HepG2 (cell line): ENCODE results near the gene MARCHF9. TPM values are rescaled to one million over a fixed set of nuclear protein-coding genes. Genes with fewer than 3 reads are reported as not detected.
A peak's percentile ranks its signal among the peaks of the same experiment; 100 is the strongest.

Experiments
- ATAC-seq: fragments of 200-7000 bp; cut with Tn5 transposase; 3 replicates; pipeline ENCODE4 v1.9.1; 2020; ENCODE audit warnings: mild to moderate bottlenecking, moderate library complexity
- BruUV-seq: library from RNA; stranded (reverse); fragments of 400-500 nt; replicated peaks from 2 replicates; lab custom pipeline; 2021; lab: Mats Ljungman, UMichigan
- CTCF ChIA-PET: fragments of 300-600 bp; formaldehyde crosslinking; extraction: SDS; loops from one replicate; lab custom pipeline; 2021; ENCODE audit warnings: low total read pairs, inconsistent platforms, low intra/inter-chr PET ratio; lab: Yijun Ruan, JAX
- POLR2A ChIA-PET: fragments of 350-600 bp; sonication (Branson Sonifier 250); formaldehyde crosslinking; loops from one replicate; lab custom pipeline; 2020; ENCODE audit warnings: antibody characterized with exemption, inconsistent platforms; lab: Yijun Ruan, JAX
- DNase-seq: peaks from one replicate; pipeline ENCODE4 v3.0.0-alpha.2; 2015; ENCODE audit warnings: low spot score
- FAIRE-seq: peaks from 3 replicates; lab custom pipeline; 2011; peaks lifted over from hg19 to GRCh38; lab: Jason Lieb, UNC
- H2AFZ ChIP-seq: one replicate; pipeline ENCODE4 v1.6.1; 2011; ENCODE audit warnings: low read length, inconsistent platforms
- H3K27ac ChIP-seq: fragments of 300-600 bp; 3 replicates; pipeline ENCODE4 v1.8.0; 2011; ENCODE audit warnings: mixed run types, mild to moderate bottlenecking, mixed read lengths, low read length, inconsistent platforms; ENCODE audit not compliant: insufficient read depth; ENCODE audit errors: extremely low read length
- H3K27me3 ChIP-seq, 2 experiments: fragments of 200-600 bp in 1 of 2; 2 replicates in 1 of 2; 3 replicates in 1 of 2; pipeline versions ENCODE4 v1.6.0 to v1.8.0; 2011; ENCODE audit warnings: low read length in 2 of 2, mild to moderate bottlenecking in 2 of 2, moderate library complexity in 2 of 2, inconsistent platforms in 1 of 2; ENCODE audit not compliant: insufficient read depth in 2 of 2, control insufficient read depth in 1 of 2
- H3K36me3 ChIP-seq, 2 experiments: fragments of 200-600 bp in 1 of 2; replicated peaks in 1 of 2; 2 replicates in 1 of 2; 3 replicates in 1 of 2; pipeline versions ENCODE4 v1.5.1 to v1.8.0; 2011; ENCODE audit warnings: low read length in 2 of 2, inconsistent platforms in 1 of 2; ENCODE audit not compliant: insufficient read depth in 2 of 2, control insufficient read depth in 1 of 2
- H3K4me1 ChIP-seq: 2 replicates; pipeline ENCODE4 v1.5.1; 2012; ENCODE audit warnings: low read length, inconsistent platforms; ENCODE audit not compliant: insufficient read depth
- H3K4me2 ChIP-seq: 2 replicates; pipeline ENCODE4 v1.6.0; 2011; ENCODE audit warnings: low read depth, low read length, inconsistent platforms
- H3K4me3 ChIP-seq, 3 experiments: fragments of 200-600 bp in 1 of 3; sonication (generic), shearing (Covaris generic) in 1 of 3; replicated peaks in 1 of 3; 2 replicates each; pipeline ENCODE4 v1.5.1; 2011 to 2016; ENCODE audit warnings: low read length in 3 of 3, inconsistent platforms in 2 of 3, low read depth in 2 of 3, mild to moderate bottlenecking in 2 of 3, control low read depth in 1 of 3, mixed read lengths in 1 of 3; ENCODE audit not compliant: insufficient read depth in 1 of 3
- H3K79me2 ChIP-seq: one replicate; pipeline ENCODE4 v1.6.1; 2011; ENCODE audit warnings: low read length, inconsistent platforms; ENCODE audit not compliant: insufficient read depth
- H3K9ac ChIP-seq: 2 replicates; pipeline ENCODE4 v1.6.0; 2011; ENCODE audit warnings: mild to moderate bottlenecking, low read depth, low read length, inconsistent platforms; ENCODE audit not compliant: insufficient read depth
- H3K9me3 ChIP-seq: 2 replicates; pipeline ENCODE4 v1.5.1; 2012; ENCODE audit warnings: mild to moderate bottlenecking, low read length
- H4K20me1 ChIP-seq: 2 replicates; pipeline ENCODE4 v1.6.0; 2011; ENCODE audit warnings: inconsistent platforms, mild to moderate bottlenecking, low read length, moderate library complexity; ENCODE audit not compliant: insufficient read depth
- CENPT ChIP-seq: sonication (generic); formaldehyde crosslinking; IDR thresholded peaks from 2 replicates; pipeline ENCODE4 v1.8.0; 2022; ENCODE audit warnings: low read depth, mild to moderate bottlenecking, moderate library complexity, missing genetic modification reagents
- CREB3 ChIP-seq: sonication (generic); formaldehyde crosslinking; IDR thresholded peaks from 2 replicates; pipeline ENCODE4 v1.5.0; 2020; ENCODE audit warnings: missing genetic modification reagents
- ESRRA ChIP-seq: sonication (generic); formaldehyde crosslinking; IDR thresholded peaks from 2 replicates; pipeline ENCODE4 v1.5.1; 2020; ENCODE audit warnings: mild to moderate bottlenecking, low read depth, missing genetic modification reagents
- HOXD1 ChIP-seq: sonication (generic); formaldehyde crosslinking; IDR thresholded peaks from 2 replicates; pipeline ENCODE4 v1.5.0; 2020; ENCODE audit warnings: missing genetic modification reagents
- KLF16 ChIP-seq, 2 experiments: sonication (generic) in 1 of 2; formaldehyde crosslinking in 1 of 2; IDR thresholded peaks; 2 replicates each; pipeline versions ENCODE4 v1.6.1 to v1.8.0; 2016 to 2023; ENCODE audit warnings: missing genetic modification reagents in 2 of 2, missing compliant biosample characterization in 1 of 2
- PHB2 ChIP-seq: fragments of 450-650 bp; IDR thresholded peaks from 2 replicates; pipeline ENCODE4 v1.6.1; 2018; ENCODE audit not compliant: partially characterized antibody
- PHF21A ChIP-seq: sonication (generic); formaldehyde crosslinking; IDR thresholded peaks from 2 replicates; pipeline ENCODE4 v1.5.0; 2020; ENCODE audit warnings: mild to moderate bottlenecking, missing genetic modification reagents
- ZNF367 ChIP-seq: sonication (generic); formaldehyde crosslinking; IDR thresholded peaks from 2 replicates; pipeline ENCODE4 v1.4.0; 2020; ENCODE audit warnings: missing genetic modification reagents, borderline replicate concordance
- WGBS: methylation state at CpG from one replicate; pipeline ENCODE4 v1.1.6; 2017; ENCODE audit warnings: low lambda C conversion rate; 5-methylcytosine and 5-hydroxymethylcytosine counted together
- in situ Hi-C: cut with HindIII; loops from 2 replicates; pipeline ENCODE4 v1.10.0; 2017; ENCODE audit warnings: low pct_unique_long_range_greater_than_20kb; ENCODE audit not compliant: extremely low pct_ligation_motif_present
- intact Hi-C: fragments of 100-400 bp; cut with micrococcal nuclease; formaldehyde crosslinking; loops from one replicate; pipeline ENCODE4 v1.10.0; 2022; ENCODE audit not compliant: unreplicated experiment
- polyA plus RNA-seq, 8 experiments: library from polyadenylated mRNA; depleted of rRNA in 3 of 8; stranded (reverse) in 7 of 8; unstranded in 1 of 8; fragments of >200 nt; fragmentation: Illumina TruSeq in 4 of 8; extraction: Trizol in 4 of 8; gene quantifications; 2 replicates each; pipeline versions ENCODE4 v1.2.1 to v1.2.3, GENCODE V29; 2011 to 2016; ENCODE audit warnings: low read depth in 4 of 8, missing spikeins in 1 of 8, mixed read lengths in 1 of 8; ENCODE audit not compliant: insufficient read depth in 1 of 8
- total RNA-seq, 5 experiments: library from RNA; depleted of rRNA; stranded (reverse); fragments of >200 nt; fragmentation: Illumina TruSeq; extraction: Trizol; gene quantifications; 2 replicates each; pipeline ENCODE4 v1.2.3, GENCODE V29; 2016; ENCODE audit warnings: low read depth in 1 of 5
- TF ChIP-seq, protein P1 (sequence below): sonication (generic); formaldehyde crosslinking; IDR thresholded peaks from 2 replicates; pipeline ENCODE4 v1.8.0; 2022; ENCODE audit warnings: mild to moderate bottlenecking, missing genetic modification reagents, borderline replicate concordance

MARCHF9 gene
- total and polyA plus RNA-seq, 2 of the 13 experiments (the other 11 are each of a cell fraction or from before 2014, with no cell fraction given), result 5.7 to 9.6 TPM

DNA sequence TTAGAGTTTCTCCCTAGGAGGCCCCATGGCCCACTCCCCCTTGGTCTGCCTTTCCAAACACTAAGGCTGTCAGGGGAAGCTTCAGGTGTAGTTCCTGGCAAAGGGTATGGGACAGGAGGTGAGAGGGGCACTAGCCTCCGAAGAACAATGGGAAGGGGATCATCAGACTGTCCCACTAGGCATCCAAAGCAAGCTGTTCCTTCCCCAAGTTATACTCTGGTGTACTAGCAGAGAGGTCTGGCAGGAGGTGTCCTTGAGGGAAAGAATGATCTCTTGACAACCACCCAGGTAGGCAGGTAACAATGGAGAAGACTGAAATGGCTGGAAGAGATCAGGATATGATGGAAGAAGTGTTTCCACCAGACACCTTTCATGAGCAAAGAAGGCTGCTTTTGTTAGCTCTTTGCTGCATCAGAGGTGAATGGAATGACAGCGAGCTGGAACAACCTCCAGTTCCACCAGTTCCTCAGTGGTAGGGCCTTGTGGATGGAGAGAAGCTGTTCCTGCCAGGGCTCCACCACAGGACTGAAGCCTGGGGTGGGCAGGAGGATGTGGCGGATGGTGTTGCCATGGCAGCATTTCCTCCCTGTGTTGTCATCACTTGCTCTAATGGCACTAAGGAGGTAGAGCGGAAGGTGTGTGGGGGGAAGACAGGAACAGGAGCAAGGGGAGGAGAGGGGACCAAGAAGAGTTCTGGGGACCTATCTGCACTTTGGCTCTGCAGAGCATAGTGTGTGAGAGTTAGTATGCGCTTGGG is 14.1 kb upstream of the MARCHF9 start (continued):
- TF ChIP-seq PHF21A (CRISPR knock-in tag) (no peak), PHB2 (no peak), ESRRA (CRISPR knock-in tag) (no peak), HOXD1 (CRISPR knock-in tag) (no peak), CREB3 (CRISPR knock-in tag) (no peak)

DNA sequence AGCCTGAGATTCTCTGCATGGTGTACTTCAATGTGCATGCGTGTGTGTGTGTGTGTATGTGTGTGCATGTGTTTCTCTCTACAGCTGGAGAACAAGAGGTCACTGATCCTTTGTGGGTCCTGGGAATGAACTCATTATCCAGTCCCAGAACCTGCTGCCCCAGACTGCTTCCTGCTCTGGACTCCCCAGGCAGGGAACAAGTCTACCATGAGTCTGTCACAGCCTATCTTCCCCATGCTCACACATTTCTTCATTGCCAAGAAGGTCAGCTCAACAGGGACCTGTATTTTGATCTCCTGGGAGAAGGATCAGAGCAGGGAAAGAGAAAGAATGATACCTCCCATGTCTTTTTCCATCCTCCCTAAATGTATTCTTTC is 13.5 kb upstream of the MARCHF9 start:
- H3K4me2 ChIP-seq, result peak overlapping the region; percentile 54
- peaks cover 9 to 41% of the 10 kb centered on the region in 2 experiments; a peak in 4 of 5 replicates for H3K27me3 ChIP-seq
- no TSS peak for BruUV-seq
- WGBS, result no CpG with 5 or more reads among the region's 1 CpG
- in situ Hi-C loops (no loop called here), intact Hi-C loops (no loop called here)
- no peak for DNase-seq
- no peak for FAIRE-seq
- H3K9me3 ChIP-seq, result no peaks in the 10 kb centered on the region
- H3K4me3 ChIP-seq, result no peak overlapping the region
- TF ChIP-seq ZNF367 (CRISPR knock-in tag), result no peak
- no peak for TF ChIP-seq CENPT (CRISPR knock-in tag)
- no peak for TF ChIP-seq KLF16 (CRISPR knock-in tag; IDR thresholded peaks at IDR 0.05)
- TF ChIP-seq, protein P1, sequence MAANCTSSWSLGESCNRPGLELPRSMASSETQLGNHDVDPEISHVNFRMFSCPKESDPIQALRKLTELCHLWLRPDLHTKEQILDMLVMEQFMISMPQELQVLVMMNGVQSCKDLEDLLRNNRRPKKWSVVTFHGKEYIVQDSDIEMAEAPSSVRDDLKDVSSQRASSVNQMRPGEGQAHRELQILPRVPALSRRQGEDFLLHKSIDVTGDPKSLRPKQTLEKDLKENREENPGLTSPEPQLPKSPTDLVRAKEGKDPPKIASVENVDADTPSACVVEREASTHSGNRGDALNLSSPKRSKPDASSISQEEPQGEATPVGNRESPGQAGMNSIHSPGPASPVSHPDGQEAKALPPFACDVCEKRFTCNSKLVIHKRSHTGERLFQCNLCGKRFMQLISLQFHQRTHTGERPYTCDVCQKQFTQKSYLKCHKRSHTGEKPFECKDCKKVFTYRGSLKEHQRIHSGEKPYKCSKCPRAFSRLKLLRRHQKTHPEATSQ (CRISPR knock-in tag), result no peak
- H3K79me2 ChIP-seq, result peaks cover 10% of the 10 kb centered on the region
- H3K4me1 ChIP-seq, result peaks cover 57% of the 10 kb centered on the region
- H3K9ac ChIP-seq, result no peak overlapping the region
- POLR2A ChIA-PET, result no interaction called here
- ATAC-seq, result no peak
- CTCF ChIA-PET, result no interaction called here
- H3K27ac ChIP-seq, result no peak overlapping the region
- H3K36me3 ChIP-seq, result peaks cover 0 to 9% of the 10 kb centered on the region in 2 experiments; a peak in 2 of 5 replicates
- no peaks in the 10 kb centered on the region for H4K20me1 ChIP-seq
- no peak overlapping the region for H2AFZ ChIP-seq
